Fibroblast of peridontal ligament (primary cell): ENCODE results near the gene NLGN1.
"Not testable (repeated sequence)": the region's sequence is repeated elsewhere in the genome, so short reads cannot be mapped to it uniquely, and the experiment has no call there.

Experiments
- DNase-seq: peaks from one replicate; pipeline ENCODE4 v3.0.0-alpha.2; 2010; ENCODE audit errors: extremely low read depth

Gene NLGN1

DNA sequence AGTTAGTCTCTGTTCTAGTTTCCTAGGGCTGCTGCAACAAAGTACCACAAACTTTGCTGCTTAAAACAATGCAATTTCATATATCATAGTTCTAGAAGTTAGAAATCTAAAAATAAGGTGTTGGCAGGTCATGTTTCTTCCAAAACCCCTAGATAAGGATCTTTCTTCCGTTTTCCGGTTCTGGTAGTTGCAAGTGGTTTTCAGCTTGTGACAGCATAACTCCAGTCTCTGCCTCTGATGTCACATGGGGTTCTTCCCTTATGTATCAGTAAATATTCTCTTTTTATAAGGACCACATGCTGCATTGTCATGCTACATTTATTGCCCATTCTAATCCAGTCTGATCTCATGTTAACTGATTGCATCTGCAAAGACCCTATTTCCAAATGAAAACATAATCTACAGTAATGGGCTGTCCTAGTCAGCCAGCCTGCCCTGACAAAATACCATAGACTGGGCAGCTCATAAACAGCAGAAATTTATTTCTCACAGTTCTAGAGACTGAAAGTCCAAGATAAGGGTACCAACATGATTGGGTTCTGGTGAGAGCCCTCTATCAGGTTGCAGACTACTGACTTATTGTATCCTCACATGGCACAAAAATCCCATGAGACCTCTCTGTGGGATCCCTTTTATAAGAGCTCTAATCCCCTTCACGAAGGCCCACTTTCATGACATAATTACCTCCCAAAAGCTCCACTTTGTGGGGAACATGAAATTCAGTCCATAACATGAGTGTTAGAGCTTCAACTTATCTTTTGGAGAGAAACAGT, 819.6 kb downstream of the NLGN1 start:
- DNase-seq: no peak

DNA sequence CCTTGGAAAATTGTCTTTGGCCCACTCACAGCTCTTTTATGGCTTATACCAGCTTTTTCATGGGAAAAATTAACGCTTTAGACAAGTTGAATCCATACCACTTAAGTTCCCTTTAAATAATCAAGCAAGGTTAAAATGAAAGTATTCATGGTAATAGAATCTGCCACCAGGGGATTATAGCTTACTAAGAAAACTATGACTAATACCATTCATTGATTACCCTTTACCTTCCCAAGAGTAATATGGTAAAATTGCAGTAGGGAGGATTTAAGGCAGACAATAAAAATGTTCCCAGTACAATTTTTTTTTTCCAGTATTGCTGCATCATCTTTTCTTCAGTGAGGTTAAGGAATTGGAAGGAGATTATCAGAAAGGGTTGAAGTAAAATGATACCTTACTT, 820.5 kb downstream of the NLGN1 start:
- peak; percentile 66 for DNase-seq

DNA sequence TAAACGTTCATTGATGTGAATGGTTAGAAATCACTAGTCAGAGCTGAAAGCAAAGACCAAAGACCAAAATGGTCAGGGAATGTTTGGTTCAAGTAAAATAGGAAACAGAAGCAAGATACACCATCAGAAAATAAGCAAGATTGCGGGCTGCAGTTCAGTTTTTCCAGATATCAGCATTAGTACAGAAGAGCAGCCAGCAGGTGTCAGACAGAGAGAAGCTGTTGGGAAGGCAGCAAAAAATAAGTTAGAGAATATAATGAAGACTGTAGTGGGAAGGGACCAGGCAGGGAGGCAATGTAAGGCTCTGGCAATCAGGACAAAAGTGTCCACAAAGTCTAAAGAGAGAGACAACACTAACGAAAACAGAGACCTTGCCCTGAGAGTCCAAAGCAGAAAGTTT, 822.2 kb downstream of the NLGN1 start:
- no peak for DNase-seq

DNA sequence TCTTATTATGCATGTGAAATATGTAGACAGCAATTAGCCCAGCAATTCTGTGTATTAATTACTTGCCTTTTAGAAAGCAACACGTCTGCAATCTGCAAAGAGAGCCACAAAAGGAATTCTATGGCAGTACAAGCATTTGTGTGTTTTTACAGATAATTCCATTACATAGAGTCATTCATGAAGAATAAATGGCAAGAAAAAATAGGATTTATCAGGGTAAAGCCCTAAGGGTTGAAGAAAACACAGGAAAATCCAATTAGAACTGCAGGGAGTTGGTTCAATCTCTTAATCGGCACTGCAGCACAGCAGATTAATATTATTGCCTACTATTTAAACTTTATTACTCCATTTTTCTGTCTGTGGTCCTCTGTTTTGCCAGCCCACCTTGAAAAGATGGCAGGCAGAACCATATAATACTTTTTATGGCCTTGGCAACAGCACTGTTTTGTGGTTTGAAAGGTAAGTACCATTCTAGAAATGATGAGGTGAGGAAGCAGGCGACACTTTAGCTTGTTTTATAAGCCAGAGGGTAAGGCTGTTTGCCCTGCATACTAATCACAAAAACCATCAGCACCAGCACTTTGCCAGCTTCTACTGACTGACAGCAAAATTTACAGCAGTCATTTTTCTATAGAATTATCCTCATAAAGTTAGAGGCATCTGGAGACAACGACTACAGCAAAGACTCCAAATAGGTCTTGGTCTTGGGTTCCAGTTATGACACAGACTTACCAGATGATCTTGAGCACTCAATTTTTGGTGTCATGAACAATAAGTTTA, 823.4 kb downstream of the NLGN1 start:
- no peak for DNase-seq

DNA sequence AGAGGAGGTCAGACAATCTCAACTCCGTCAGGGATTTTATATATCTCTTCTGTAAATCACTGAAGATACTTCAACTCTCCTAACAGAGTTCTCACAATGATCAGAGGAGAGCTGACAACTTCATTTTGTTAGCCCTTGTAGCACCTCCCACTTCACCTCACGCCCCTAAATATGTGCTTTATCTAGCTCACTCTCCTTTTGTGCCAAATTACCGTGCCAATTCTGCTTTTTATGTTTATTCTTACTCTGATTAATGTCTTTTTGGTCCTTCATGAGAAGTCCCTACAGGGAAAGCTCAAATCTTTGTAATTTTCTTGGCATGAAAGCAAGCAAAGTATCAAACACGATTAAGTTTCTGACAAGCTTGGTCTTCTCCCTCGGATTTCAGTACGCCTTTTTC, 825.5 kb downstream of the NLGN1 start:
- DNase-seq: no peak

DNA sequence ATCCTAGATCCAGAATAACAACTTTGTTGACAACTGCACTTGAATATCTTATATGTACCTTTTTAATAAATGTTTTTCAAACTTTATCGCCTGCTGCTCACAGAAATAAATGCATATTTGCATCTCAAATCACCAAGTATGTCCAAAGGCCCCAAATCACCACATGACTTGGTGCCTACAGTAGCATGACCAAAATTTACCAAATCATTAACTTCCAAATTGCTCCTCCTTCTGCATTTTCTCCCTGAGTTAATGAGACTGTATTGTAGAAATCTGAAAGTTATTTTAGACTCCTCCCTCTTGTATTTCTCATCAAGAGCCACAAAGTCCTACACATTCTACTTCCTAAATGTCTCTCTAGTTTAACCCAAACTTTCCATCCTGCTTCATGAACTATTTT, 826.1 kb downstream of the NLGN1 start:
- no peak for DNase-seq

DNA sequence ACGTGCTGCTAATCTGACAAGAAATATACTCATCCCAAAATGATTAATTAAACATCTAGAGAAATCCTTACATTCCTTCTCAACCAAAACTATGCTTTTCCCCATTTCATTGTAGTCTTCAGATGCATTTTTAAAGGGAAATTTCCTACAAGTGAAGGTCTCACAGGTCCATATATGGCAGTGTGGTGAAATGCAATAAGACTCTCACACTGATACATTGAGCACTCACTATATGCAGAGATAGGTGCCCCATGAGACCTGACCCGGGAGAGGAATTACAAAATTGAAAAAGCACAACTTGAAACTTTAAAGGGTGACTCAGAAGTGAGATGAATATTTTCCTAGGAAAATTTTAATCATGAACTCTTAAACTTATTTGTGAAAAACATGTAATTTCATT, 832.4 kb downstream of the NLGN1 start:
- peak; percentile 30 for DNase-seq

DNA sequence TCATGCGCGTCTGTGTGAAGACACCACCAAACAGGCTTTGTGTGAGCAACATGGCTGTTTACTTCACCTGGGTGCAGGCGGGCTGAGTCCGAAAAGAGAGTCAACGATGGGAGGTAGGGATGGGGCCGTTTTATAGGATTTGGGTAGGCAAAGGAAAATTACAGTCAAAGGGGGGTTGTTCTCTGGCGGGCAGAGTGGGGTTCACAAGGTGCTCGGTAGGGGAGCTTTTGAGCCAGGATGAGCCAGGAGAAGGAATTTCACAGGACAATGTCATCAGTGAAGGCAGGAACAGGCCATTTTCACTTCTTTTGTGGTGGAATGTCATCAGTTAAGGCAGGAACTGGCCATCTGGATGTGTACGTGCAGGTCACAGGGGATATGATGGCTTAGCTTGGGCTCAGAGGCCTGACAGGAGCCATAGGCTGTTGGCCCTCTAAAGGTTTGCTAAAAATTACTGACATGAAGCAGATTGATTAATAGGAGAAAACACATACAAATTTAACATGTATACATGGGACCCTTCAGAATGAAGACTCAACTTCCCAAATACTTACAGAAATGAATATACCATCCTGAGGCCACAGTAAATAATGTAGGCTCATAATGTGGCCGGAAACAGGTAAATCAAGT, 834.6 kb downstream of the NLGN1 start:
- not testable (repeated sequence) for DNase-seq

DNA sequence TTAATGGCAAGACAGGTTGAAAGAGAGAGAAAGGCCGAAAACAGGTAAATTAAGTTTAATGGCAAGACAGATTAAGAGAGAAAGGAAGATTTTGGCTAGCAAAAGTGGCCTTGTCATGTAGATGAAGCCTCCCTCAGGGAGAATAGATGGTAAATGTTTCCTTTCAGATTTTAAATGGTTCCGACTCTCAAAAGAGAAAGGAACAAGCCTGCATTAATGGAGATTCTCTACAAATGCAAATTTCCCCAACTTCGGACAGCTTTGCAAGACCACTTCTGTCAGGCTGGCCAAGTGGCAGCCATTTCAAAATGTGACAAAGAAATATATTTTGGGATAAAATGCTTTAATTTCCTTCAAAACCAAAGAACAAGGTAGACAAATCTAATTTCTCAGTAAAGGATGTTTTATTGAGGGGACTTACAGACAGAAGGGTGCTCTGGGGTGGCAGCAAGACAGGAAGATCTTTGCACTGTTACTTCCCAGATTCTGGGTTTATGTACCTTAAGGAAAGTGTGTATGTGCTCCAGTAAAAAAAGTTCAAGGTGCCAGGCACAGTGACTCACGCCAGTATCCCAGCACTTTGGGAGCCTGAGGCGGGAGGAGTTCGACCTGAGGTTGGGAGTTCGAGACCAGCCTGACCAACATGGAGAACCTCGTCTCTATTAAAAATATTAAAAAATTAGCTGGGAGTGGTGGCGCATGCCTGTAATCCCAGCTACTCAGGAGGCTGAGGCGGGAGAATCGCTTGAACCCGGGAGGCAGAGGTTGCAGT, 835.3 kb downstream of the NLGN1 start:
- DNase-seq: no peak

DNA sequence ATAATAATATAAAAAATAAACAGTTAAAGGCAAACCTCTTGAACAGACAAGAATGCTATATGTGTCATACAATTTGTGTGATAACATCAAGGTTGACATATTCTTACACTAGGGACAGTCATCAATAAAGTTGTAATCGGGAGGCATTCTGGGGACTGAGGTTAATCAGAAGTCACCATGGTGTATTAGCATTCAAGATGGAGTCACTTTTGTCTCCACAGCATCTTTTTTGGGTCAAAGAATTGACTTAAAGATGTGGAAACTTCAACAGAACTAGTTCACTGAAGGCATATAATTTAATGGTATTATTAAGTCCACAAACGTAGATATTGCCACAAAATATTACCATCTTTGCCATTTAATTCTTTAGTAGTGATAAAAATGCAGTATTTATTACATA, 836.0 kb downstream of the NLGN1 start:
- no peak for DNase-seq

DNA sequence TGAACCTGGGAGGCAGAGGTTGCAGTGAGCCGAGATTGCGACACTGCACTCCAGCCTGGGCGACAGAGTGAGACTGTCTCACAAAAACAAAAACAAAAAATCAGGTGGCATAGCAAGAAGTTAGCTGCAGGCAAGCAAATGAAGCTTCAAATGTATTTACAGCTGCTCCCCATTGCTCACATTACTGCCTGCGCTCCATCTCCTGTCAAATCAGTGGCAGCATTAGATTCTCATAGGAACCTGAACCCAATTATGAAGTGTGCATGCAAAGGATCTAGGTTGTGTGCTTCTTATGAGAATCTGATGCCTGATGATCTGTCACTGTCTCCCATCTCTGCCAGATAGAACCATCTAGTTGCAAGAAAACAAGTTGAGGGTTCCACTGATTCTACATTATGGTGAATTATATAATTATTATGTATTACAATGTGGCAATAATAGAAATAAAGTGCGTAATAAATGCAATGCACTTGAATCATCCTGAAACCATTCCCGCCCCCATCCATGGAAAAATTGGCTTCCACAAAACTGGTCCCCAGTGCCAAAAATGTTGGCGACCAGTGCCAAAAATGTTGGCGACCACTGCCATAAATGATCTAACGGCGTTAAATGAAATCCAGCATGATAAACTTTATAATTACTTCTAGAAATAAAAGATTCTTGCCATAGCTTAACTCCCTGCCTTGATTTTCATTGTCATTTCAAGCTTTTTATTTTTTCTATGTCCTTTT, 844.9 kb downstream of the NLGN1 start:
- no peak for DNase-seq

DNA sequence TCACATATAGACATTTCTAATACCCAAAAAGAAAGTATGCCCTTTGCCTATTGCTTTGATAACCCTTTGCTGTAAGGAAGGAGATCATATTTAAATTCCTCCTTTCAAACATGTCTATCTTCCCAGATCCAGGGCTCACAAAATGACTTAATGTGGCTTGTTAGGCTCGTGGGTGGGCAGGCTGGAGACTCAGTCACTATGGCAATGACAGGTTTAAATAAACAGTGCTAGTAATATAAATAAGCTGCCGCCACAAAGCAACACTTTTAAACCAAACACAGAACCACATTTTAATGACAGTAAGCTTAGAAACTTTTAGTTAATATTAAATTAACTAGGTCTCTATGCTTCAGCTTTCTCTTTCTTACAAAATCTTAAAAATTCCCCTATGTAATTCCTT, 845.6 kb downstream of the NLGN1 start:
- peak; percentile 45 for DNase-seq

DNA sequence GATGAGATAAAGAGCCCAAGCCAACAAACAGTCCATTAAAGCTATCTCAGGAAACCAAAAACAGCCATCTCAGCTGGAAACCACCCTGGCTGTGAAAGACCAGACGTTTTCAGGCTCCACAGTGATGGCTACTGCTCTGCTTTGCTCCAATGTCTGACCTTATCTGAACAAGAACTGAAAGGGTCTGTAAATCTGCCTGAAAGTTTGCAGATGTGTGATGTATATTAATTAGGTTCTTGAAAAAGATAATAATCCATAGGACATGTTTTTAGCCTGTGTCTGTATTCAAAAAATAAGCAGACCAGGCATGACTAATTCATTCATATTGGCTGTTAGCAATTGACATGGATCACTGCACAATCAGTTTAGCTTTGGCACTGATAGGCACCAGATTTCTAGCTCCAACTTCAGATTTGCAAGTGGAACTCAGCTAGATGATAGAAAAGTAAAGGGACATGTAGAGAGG, 850.2 kb downstream of the NLGN1 start:
- peak; percentile 43 for DNase-seq

DNA sequence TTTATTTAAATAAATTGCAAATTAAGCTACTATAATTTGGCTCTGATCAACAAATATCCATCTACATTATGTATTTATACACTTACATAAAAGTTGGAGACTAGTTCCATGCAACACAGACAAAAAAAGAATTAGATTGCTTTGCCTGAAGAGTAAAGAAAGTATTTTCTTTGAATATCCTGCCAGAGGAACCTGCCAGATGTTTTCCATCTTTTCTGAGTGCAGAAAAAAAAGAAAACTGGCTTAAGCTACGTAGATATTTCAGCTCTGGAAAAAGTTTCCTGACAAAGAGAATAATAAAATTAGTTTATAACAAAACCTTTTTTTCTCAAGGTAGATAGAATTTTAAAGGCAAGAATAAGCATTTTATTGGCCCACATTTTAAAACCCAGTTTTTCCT, 854.1 kb downstream of the NLGN1 start:
- peak; percentile 38 for DNase-seq

DNA sequence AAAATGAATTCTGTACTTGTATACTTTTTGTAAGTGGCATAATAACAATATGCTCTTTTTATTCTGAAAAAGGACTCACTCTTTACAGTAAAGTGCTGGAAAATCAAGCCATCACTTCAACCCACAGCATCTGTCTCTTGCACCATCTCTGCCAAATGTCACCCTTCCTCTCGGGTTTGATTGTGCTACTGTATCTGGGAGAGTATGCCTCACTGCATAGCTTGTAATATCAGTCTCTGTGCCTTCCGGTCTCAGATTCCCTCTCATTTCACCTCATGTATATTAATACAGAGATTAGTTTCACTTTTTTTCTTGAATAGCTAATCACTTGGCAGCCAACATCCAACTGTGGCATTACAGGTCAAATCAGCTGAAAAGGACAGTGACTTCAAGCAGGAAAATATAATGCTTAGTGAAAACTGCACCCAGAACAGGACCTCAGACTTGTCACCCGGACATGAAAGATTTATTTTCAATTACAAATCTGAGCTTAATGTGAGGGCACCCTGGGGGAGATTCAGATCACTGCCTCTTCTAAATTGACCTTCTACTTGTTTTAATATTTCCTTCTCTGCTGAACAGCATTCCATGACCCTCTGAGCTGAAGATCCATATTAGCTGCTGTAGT, 855.8 kb downstream of the NLGN1 start:
- DNase-seq: no peak

DNA sequence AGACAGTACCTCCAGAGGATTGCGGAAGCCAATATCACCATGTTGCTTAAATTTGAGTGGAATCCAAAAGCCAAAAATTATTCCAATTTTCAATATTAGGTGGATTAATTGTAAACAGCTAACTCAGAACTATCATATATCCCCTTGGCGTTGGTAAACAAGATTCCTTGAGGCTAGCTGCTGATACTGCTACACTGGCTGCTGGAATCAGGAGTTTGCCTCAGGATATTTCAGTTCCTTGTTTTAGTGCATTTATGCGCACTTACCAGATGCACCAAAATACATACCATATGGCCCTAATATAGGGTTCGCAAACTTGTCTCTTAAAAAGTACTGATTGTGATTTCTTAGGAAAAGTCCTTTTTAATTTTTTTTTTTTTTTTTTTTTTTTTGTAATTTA, 856.4 kb downstream of the NLGN1 start:
- no peak for DNase-seq

DNA sequence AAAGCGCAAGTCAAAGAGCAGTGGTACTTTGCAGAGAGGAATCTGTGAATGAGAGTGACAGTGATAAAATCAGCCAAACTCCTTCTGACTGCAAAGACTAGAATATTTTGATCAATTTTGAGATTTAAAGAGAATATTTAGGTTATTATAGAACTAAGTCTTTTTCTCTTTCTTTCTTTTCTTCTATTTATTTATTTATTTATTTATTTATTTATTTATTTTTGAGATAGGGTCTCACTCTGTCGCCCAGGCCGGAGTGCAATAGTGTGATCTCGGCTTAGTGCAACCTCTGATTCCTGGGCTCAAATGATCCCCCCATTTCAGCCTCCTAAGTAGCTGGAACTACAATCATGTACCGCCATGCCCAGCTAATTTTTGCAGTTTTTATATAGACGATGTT, 857.9 kb downstream of the NLGN1 start:
- no peak for DNase-seq

DNA sequence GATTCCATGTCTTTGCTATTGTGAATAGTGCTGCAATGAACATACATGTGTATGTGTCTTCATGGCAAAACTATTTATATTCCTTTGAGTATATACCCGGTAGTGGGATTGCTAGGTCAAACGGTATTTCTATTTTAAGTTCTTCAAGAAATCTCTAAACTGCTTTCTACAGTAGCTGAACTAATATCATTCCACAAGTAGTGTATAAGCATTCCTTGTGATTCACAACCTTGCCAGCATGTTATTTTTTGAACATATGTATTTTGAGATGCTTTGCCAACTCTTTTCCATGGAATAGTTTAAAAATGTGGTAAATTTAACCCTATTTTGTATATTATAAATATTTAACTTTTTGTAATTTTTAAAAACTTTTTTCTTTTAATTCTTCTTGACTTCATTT, 868.9 kb downstream of the NLGN1 start:
- no peak for DNase-seq

DNA sequence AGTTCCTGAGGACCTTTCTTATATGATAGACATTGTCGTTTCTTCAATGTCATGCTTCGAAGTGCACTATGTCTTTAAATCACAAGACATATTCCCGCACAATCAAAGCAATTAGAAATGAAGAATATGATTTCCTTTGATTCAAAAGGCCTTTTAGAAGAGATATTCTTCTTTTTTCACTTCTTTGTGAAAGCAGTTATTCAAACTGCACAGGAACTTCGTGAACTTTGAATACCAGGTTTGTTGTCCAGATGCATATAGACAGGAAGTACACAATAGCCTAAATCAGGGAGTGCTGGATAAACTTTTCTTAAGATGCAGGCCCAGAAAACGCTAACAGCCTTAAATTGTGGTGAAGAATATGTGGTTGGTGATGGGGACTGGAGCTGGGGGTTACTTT, 870.5 kb downstream of the NLGN1 start:
- peak; percentile 11 for DNase-seq

DNA sequence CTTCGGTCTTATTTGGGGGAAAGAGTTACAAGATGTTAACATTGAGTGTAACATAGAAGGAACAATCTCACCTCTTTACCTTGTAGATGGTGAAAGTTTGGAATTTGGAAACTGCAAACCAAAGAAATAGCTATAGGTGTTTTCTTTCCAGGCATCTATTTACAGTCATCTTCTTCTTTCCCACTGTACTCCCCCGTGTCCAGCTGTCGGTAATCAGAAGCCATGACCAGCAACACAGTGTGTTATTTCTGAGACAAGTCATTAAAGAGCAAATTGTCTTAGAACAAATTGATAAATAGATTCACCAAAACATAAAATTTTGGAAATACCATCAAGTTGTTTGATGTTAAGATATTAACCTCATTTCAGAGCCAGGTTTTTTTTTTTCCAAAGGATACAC, 871.0 kb downstream of the NLGN1 start:
- DNase-seq: no peak

DNA sequence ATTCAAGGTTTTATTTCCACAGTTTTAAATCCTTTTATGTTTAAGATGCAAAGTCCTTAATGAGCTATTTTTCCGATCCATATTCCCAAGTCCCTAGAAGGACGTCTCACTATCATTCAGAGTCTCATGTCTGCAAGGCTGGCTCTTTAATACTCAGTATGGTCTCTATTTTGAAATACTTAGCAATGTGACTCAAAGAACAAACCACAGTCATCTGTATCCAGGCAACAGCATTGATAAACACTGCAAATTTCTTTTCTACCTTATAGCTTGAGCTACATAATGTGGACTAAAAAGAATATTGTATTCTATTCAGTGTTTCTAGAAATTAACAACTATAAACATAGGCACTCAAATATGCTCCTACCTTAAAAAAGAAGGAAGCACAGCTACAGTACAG, 873.3 kb downstream of the NLGN1 start:
- DNase-seq: peak; percentile 93
